Measurements from ENCODE around the gene ARHGAP24.
"Not testable (repeated sequence)": the region's sequence is repeated elsewhere in the genome, so short reads cannot be mapped to it uniquely, and the experiment has no call there.

ARHGAP24 gene

GRCh38 chr4:85824166-85824945 lies 349.4 kb downstream of the ARHGAP24 start:
- DNase-seq = no peak

GRCh38 chr4:85826060-85826678 lies 351.2 kb downstream of the ARHGAP24 start:
- DNase-seq = peak; percentile 70

DNA sequence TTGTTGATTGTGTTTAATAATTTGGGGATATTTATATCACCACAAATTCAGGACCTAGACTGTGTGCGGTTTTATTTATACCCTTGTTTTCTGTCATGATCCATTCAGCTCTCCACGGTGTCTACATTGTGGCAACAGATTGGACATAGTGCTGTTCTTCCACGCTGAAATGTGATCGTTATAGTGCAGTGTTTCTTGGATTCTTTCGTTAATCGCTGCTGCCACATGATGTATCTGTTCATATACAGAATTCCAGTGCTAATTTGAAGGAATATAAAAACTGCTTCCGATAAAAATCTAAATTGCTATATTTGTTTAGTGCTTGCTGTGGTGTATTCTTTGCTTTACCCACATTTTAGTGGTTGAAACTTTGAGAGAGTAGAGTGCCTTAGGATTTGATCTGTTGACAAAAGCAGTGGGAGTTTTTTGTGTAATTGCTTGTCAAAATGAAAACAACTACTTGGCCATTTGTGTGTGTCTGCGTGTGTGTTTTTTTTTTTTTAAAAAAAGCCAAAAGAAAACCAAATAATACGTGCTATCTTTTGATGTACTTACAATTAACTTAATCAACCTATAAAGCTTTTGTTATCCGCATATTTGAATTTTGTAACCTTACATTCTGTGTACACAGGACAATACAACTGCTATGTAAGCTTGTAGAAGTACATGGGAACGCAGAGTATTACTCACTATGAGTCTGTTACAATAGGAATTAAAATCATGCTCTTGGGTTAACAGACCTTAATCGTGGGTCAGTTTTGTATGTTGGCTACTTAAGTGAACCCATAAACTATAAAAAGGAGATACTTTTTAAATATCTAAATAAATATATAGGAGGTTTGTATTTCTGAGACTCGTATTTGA lies 353.3 kb downstream of the ARHGAP24 start:
- DNase-seq = no peak

DNA sequence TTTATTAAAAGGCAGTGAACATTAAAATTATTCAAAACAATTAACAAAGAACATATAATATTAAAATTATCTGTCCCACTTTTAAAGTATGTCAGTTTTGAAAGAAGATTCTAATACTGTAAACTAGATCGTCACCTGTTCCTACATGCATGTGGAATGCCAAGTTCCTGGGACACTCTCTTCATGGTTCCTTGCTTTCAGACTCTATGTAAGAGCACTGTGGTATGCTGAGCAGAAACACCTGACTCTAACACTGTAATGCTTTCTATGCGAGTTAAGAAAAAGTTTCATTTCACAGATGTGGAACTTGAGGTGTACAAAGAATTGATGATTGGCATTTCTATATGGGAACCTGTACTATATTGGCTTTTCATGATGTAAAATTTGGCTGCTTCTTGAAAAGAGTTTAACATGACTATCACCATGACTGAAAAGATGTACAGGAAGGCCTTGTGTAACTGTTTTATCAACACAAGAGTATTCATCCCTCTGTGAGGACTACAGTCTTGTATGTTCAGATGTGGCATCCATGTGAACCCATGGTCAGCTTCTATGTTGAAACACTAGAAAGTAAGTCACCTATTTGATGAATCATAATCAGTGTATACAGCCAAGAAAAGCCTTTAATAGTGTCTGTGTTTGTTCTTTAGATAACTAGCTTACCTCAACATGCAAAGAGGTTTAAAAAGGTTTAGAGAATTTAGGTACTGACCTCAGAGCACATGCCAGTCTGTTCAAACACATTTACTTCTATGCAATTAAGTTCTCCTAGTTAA lies 354.5 kb downstream of the ARHGAP24 start:
- DNase-seq = peak; percentile 28

- no peak for DNase-seq
Measured at GRCh38 chr4:85831647-85832046, 356.7 kb downstream of the ARHGAP24 start.

- DNase-seq = no peak
Measured at GRCh38 chr4:85833302-85833701, 358.4 kb downstream of the ARHGAP24 start.

GRCh38 chr4:85834934-85835333 lies 360.0 kb downstream of the ARHGAP24 start:
- DNase-seq = no peak

GRCh38 chr4:85836588-85837438 lies 361.9 kb downstream of the ARHGAP24 start:
- no peak for DNase-seq

DNA sequence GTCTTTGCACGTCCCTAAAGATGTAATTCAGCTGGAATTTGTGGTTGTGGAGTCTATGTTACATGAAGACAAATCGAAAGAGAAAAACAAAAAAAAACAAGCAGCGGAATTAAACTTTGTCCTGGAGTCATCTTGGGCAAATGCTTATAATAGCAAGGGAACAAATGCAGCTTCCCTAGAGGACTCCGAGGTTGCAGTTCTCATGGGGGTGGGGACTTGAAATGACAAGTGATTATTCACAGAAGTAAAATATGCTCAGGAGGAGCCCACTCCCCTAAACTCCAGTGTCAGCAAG lies 362.4 kb downstream of the ARHGAP24 start:
- peak; percentile 39 for DNase-seq

GRCh38 chr4:85839981-85840451 lies 365.1 kb downstream of the ARHGAP24 start:
- DNase-seq = not testable (repeated sequence)

GRCh38 chr4:85842540-85842939 lies 367.6 kb downstream of the ARHGAP24 start:
- DNase-seq = no peak

DNA sequence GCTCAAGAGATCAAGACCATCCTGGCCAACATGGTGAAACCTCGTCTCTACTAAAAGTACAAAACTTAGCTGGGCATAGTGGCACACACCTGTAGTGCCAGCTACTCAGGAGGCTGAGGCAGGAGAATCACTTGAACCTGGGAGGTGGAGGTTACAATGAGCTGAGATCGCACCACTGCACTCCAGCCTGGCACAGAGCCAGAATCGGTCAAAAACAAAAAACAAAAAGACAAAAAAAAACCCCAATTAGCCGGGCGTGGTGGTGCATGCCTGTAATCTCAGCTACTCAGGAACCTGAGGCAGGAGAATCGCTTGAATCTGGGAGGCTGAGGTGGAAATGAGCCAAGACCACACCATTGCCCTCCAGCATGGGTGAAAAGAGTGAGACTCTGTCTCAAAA lies 378.8 kb downstream of the ARHGAP24 start:
- not testable (repeated sequence) for DNase-seq

GRCh38 chr4:85854546-85854945 lies 379.6 kb downstream of the ARHGAP24 start:
- DNase-seq = peak; percentile 14

DNA sequence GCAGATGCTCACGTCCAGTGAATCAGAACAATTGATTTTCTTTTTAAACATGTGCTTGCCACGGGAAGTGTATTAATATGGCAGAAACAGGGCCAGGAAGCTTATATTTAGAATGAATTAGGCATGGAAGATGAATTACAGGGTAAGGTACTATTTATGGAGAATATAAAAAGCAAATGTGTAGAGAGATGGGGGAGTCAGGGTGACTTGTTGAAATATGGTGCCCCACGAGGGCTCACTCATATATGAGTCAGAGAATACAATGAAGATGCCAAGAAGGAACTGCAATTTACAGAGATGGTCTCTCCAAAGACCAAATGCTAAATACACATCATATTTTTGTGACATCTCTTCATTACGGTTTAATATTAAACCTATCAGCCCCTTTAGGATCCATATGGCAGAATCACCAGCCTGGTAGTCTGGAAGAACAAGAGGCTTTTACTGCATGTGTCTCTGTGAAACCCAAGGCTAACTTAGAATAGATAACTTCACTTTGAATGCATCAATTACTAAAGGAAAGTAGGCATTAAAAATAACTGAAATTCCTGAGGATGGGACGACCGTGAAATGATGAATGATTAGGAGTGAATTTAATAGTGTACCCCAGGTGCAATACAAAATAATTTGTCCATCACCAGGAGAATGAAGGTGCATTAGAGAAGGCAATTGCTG lies 385.3 kb downstream of the ARHGAP24 start:
- peak; percentile 64 for DNase-seq

DNA sequence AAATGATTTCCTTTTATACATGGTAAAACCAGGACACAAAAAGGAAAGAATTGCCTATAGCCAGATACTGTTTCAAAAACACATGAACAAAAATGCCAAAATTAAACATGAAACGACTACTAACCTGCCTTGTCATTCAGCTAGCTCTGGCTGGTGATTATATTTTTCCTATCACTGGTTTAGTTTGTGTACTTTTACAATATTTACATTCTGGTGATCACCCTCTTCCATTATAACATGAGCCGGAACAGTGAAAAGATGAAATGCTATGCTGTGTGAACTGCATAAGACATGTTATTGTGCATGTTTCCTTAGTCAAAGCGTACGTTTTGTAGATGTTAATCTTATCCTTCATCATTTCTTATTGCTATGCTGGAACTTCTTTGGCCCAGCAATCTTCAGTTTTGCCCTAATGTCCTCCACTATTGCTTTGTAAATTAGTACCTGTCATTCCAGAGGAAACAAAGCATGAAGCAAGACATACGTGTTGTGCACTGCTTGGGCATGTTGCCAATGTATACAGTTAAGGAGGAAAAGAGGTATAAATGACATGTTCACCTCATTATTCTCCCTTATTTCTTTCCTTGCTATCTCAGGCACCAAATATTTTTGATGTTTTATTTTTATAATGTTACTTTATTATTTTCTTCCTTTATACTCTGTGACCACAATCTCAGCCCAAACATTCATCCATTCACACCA lies 386.3 kb downstream of the ARHGAP24 start:
- DNase-seq = peak; percentile 22

DNA sequence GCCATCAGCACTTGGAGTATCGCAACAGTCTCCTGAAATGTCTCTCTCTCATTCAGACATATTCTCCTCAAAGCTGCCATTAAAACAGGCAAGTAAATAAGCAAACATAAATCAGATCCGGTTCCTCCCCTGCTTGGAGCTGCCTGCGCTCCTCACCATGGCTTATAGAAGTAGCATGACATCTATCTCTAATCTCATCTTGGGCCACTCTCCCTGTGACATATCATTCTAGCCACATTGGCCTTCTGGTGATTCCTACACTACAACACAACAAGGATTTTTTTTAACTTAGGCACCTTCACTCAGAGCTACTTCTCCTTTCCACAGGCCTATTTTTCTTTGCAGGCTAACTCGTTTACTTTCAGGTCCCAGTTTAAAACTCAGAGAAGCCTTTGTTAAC lies 387.9 kb downstream of the ARHGAP24 start:
- no peak for DNase-seq

- peak; percentile 54 for DNase-seq
Measured at GRCh38 chr4:85864259-85865205, 389.6 kb downstream of the ARHGAP24 start.

GRCh38 chr4:85865256-85865655 lies 390.3 kb downstream of the ARHGAP24 start:
- no peak for DNase-seq

- no peak for DNase-seq
Measured at GRCh38 chr4:85866508-85866907, 391.6 kb downstream of the ARHGAP24 start.
